ENCODE data around the gene MAGEB5. TPM values are rescaled to one million over a fixed set of nuclear protein-coding genes. Genes with fewer than 3 reads are reported as not detected.

MAGEB5 gene
- total RNA-seq, 1 donor = not detected

- DNase-seq (ENCODE audit: low read depth) = no peak
- TF ChIP-seq CTCF (IDR thresholded peaks at IDR 0.05; ENCODE audit: insufficient read depth, low read depth, low read length) = no peak
- H3K4me3 ChIP-seq (ENCODE audit: low read depth, low read length) = no peak overlapping the region
Measured at GRCh38 chrX:26253526-26253925, 37.6 kb downstream of the MAGEB5 start.

- H3K4me3 ChIP-seq (ENCODE audit: low read depth, low read length) = no peak overlapping the region
- TF ChIP-seq CTCF (IDR thresholded peaks at IDR 0.05; ENCODE audit: insufficient read depth, low read depth, low read length) = no peak
- DNase-seq (ENCODE audit: low read depth) = no peak
Measured at GRCh38 chrX:26254436-26254835, 38.5 kb downstream of the MAGEB5 start.

DNA sequence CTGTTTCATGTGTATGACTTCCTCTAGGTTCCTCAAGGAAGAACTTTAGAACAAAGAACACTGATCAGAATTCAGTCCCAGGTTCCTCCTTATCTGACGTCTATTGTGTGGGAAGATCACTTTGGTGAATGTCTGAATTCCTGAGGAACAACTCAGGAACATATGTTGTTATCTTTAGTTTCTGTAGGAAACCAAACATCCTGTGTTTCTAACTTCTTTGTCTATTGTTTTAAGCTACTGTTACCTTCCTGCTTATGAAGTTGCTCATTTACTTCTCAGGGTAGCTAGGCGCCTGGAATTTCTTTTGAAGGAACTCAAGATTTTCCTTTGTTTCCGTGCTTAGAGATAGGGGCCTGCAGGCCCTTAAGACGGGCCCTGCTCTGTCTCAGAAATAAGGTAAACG is 46.2 kb downstream of the MAGEB5 start:
- no peak for TF ChIP-seq CTCF (IDR thresholded peaks at IDR 0.05; ENCODE audit: insufficient read depth, low read depth, low read length)
- H3K4me3 ChIP-seq (ENCODE audit: low read depth, low read length) = no peak overlapping the region
- peak; percentile 1 for DNase-seq (ENCODE audit: low read depth)

Other genes with a start within 250 kb of the MAGEB5 start
- gene MAGEB18, start 77.8 kb upstream of the MAGEB5 start, total RNA-seq = not detected in 2 replicates
- not detected in 2 replicates for gene MAGEB6B, start 55.6 kb upstream of the MAGEB5 start, total RNA-seq
- not detected in 2 replicates for gene MAGEB6, start 23.7 kb upstream of the MAGEB5 start, total RNA-seq

Measured in fibroblast of villous mesenchyme (primary cell).